Embryonic facial prominence (tissue), 1 donor: ENCODE results near the gene DAP.
"Not testable (repeated sequence)": the region's sequence is repeated elsewhere in the genome, so short reads cannot be mapped to it uniquely, and the experiment has no call there.

Source experiments
- DNase-seq: peaks from one replicate; pipeline ENCODE4 v3.0.0-alpha.2; 2016; ENCODE audit errors: extremely low spot score

DAP gene

DNA sequence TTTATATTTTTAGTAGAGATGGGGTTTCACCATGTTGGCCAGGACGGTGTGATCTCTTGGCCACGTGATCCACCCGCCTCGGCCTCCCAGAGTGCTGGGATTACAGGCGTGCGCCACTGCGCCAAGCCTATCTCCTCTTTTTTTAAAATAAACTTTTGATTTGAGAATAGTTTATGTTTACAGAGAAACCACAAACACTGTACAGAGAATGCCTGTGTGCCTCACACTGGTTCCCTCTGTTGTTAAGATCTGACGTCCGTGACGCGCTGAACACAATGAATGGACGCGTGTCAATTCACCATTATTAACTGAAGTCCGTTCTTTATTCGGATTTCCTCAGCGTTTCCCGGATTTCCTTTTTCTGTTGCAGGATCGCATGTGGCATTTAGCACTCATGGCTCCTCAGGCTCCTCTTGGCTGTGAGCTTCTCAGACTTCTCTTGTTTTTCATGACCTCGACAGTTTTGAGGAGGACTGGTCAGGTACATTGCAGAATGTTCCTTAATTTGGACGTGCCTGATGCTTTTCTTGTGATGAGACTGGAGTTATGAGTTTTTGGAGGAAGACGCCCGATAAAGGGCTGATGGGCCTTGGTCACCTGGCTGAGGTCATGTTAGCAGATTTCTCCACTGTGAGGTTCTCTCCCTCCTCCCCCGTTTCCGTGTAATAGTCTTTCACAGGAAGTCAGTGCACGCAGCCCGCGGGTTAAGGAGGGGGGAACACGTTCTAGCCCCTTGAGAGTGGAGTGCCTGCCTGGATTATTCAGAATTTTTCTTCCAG lies 127.6 kb downstream of the DAP start:
- no peak for DNase-seq

GRCh38 chr5:10632110-10632761 lies 128.8 kb downstream of the DAP start:
- DNase-seq: no peak

DNA sequence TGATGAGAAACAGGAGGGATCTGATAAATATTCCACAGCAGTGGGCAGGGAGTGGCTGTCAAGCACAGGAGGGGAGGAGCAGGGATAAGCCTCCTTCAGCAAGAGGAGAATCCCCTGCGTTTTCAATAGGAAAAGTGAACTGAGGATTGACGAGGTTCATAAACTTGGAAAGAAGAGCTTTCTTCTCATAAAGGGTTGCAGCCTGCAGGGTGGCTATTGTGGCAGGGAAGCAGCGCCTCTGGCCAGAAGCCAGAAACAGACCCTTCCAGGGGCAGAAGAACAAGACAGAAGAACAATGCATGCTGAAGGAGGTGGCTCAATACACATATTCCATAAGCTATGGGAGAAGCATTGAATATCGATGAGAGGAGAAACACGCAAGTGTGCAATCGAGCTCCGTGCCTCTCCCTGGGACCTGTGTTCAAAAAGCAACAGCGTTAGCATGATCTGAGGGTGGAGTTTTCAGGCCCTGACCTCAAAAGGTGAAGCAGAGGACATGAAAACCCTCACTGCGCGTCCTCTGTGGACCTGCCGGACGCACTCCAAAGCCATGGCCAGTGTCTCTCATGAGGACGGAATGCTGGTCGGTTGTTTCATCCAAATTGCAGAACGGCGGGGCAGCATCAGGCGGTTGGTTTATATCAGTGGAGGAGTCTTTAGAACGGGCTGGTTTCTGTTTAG lies 129.6 kb downstream of the DAP start:
- no peak for DNase-seq

GRCh38 chr5:10630744-10631143 lies 130.3 kb downstream of the DAP start:
- DNase-seq: not testable (repeated sequence)

GRCh38 chr5:10630126-10630525 lies 130.9 kb downstream of the DAP start:
- DNase-seq: no peak

- no peak for DNase-seq
These were observed 131.4 kb downstream of the DAP start for GRCh38 chr5:10629682-10630081.
